A549 (cell line): ENCODE data around the gene NDUFV2. TPM values are rescaled to one million over a fixed set of nuclear protein-coding genes. Genes with fewer than 3 reads are reported as not detected.

Experiments used
- ATAC-seq, 2 experiments: fragments of 200-7000 bp in 1 of 2; fragments of >200 bp in 1 of 2; cut with Nextera tagmentation in 1 of 2; cut with Tn5 transposase in 1 of 2; 3 replicates each; pipeline versions ENCODE4 v1.8.0 to v1.9.1; 2018 to 2020; ENCODE audit warnings: mild to moderate bottlenecking in 1 of 2, moderate library complexity in 1 of 2
- CTCF ChIA-PET: fragments of 300-600 bp; sonication (Branson Sonifier 250); formaldehyde crosslinking; extraction: SDS; loops from one replicate; lab custom pipeline; 2021; ENCODE audit warnings: antibody characterized with exemption, inconsistent platforms; lab: Yijun Ruan, JAX
- POLR2A ChIA-PET: fragments of 350-600 bp; formaldehyde crosslinking; extraction: SDS; loops from one replicate; lab custom pipeline; 2021; ENCODE audit warnings: antibody characterized with exemption, inconsistent platforms; lab: Yijun Ruan, JAX
- DNase-seq, 2 experiments: peaks; one replicate each; pipeline versions ENCODE4 v3.0.0 to v3.0.0-alpha.2; 2011 to 2016; ENCODE audit warnings: low read depth in 1 of 2, low spot score in 1 of 2
- FAIRE-seq: peaks from 2 replicates; lab custom pipeline; 2011; peaks lifted over from hg19 to GRCh38; lab: Jason Lieb, UNC
- H3K27ac ChIP-seq, 2 experiments: fragments of >200 bp; sonication (Bioruptor Twin); formaldehyde crosslinking; 3 replicates each; pipeline ENCODE4 v1.5.1; 2016 to 2017
- H3K4me1 ChIP-seq: fragments of >200 bp; sonication (Bioruptor Twin); formaldehyde crosslinking; 3 replicates; pipeline ENCODE4 v1.6.1; 2016
- H3K4me2 ChIP-seq: fragments of >200 bp; sonication (Bioruptor Twin); formaldehyde crosslinking; 3 replicates; pipeline ENCODE4 v1.6.1; 2016
- H3K4me3 ChIP-seq: fragments of >200 bp; sonication (Bioruptor Twin); formaldehyde crosslinking; 3 replicates; pipeline ENCODE4 v1.5.1; 2016
- H3K9me3 ChIP-seq: fragments of >200 bp; sonication (Bioruptor Twin); formaldehyde crosslinking; 3 replicates; pipeline ENCODE4 v1.6.1; 2016
- ATOH8 ChIP-seq: fragments of 250-450 bp; sonication (Bioruptor Pico); IDR thresholded peaks from 2 replicates; pipeline ENCODE4 v1.5.0; 2020; ENCODE audit warnings: low read depth, mild to moderate bottlenecking, moderate library complexity
- CBX2 ChIP-seq: fragments of 200-600 bp; sonication (generic); IDR thresholded peaks from 2 replicates; pipeline ENCODE4 v1.6.1; 2016; ENCODE audit warnings: low read depth, mild to moderate bottlenecking, borderline replicate concordance
- ELK1 ChIP-seq: fragments of 150-350 bp; IDR thresholded peaks from 2 replicates; pipeline ENCODE4 v1.6.1; 2014; ENCODE audit warnings: low read depth, mild to moderate bottlenecking, low read length
- ESRRA ChIP-seq: fragments of 150-350 bp; IDR thresholded peaks from 2 replicates; pipeline ENCODE4 v1.6.1; 2014; ENCODE audit warnings: mild to moderate bottlenecking, low read length, borderline replicate concordance
- FOSL2 ChIP-seq, 2 experiments: fragments of 450-650 bp in 1 of 2; fragments of >200 bp in 1 of 2; sonication (Bioruptor Twin) in 1 of 2; formaldehyde crosslinking; IDR thresholded peaks; 2 replicates each; pipeline versions ENCODE4 v1.5.0 to v1.6.1; 2016 to 2020; ENCODE audit warnings: mild to moderate bottlenecking in 1 of 2, moderate library complexity in 1 of 2
- FOXS1 ChIP-seq: fragments of 250-450 bp; sonication (Bioruptor Pico); IDR thresholded peaks from 2 replicates; pipeline ENCODE4 v1.5.0; 2020; ENCODE audit warnings: mild to moderate bottlenecking, moderate library complexity
- HOXB13 ChIP-seq: fragments of 250-450 bp; sonication (Bioruptor Pico); IDR thresholded peaks from 2 replicates; pipeline ENCODE4 v1.5.0; 2020; ENCODE audit warnings: low read depth, mild to moderate bottlenecking, moderate library complexity
- JUN ChIP-seq, 2 experiments: fragments of >200 bp; sonication (Bioruptor Twin); formaldehyde crosslinking; IDR thresholded peaks; 2 replicates in 1 of 2; 3 replicates in 1 of 2; pipeline ENCODE4 v1.6.1; 2016 to 2017
- MAFK ChIP-seq: fragments of 450-650 bp; IDR thresholded peaks from 2 replicates; pipeline ENCODE4 v1.6.1; 2014; ENCODE audit not compliant: partially characterized antibody
- MYC ChIP-seq: IDR thresholded peaks from 2 replicates; pipeline ENCODE4 v1.6.1; 2012; ENCODE audit warnings: mild to moderate bottlenecking, inconsistent platforms, low read length, improper control_type of control experiment, borderline replicate concordance
- NFE2L2 ChIP-seq: fragments of 150-350 bp; conservative IDR thresholded peaks from 2 replicates; pipeline ENCODE4 v1.6.1; 2014; ENCODE audit warnings: low read length
- NR3C1 ChIP-seq: fragments of >200 bp; sonication (Bioruptor Twin); formaldehyde crosslinking; IDR thresholded peaks from 3 replicates; pipeline ENCODE4 v1.6.1; 2017
- PBX3 ChIP-seq: IDR thresholded peaks from 2 replicates; pipeline ENCODE4 v1.6.1; 2012
- PHF8 ChIP-seq: fragments of 200-600 bp; sonication (generic); IDR thresholded peaks from 2 replicates; pipeline ENCODE4 v1.6.1; 2016; ENCODE audit warnings: low read depth, mild to moderate bottlenecking, antibody characterized with exemption, moderate library complexity, borderline replicate concordance
- RAD21 ChIP-seq, 2 experiments: fragments of >200 bp in 1 of 2; sonication (Bioruptor Twin) in 1 of 2; formaldehyde crosslinking in 1 of 2; IDR thresholded peaks in 1 of 2; conservative IDR thresholded peaks in 1 of 2; 2 replicates in 1 of 2; 3 replicates in 1 of 2; pipeline ENCODE4 v1.6.1; 2012 to 2018; ENCODE audit warnings: inconsistent platforms in 1 of 2
- RFX5 ChIP-seq: fragments of 450-650 bp; IDR thresholded peaks from 2 replicates; pipeline ENCODE4 v1.7.1; 2014; ENCODE audit warnings: antibody characterized with exemption, mild to moderate bottlenecking, moderate library complexity
- TFCP2L1 ChIP-seq: fragments of 250-450 bp; sonication (Bioruptor Pico); IDR thresholded peaks from 2 replicates; pipeline ENCODE4 v1.5.0; 2021; ENCODE audit warnings: mild to moderate bottlenecking
- TP53 ChIP-seq: fragments of 250-450 bp; sonication (Bioruptor Pico); IDR thresholded peaks from 2 replicates; pipeline ENCODE4 v1.5.0; 2021; ENCODE audit warnings: mild to moderate bottlenecking, moderate library complexity
- USF2 ChIP-seq: fragments of 450-650 bp; IDR thresholded peaks from 2 replicates; pipeline ENCODE4 v1.6.1; 2014; ENCODE audit warnings: antibody characterized with exemption
- ZFP36 ChIP-seq: fragments of 450-650 bp; IDR thresholded peaks from 2 replicates; pipeline ENCODE4 v1.6.1; 2014; ENCODE audit warnings: borderline replicate concordance; ENCODE audit not compliant: partially characterized antibody
- ZNF302 ChIP-seq: fragments of 250-450 bp; sonication (Bioruptor Pico); IDR thresholded peaks from 2 replicates; pipeline ENCODE4 v1.9.0; 2021; ENCODE audit warnings: inconsistent platforms, mild to moderate bottlenecking, moderate library complexity
- ZSCAN20 ChIP-seq: fragments of 250-450 bp; sonication (Bioruptor Pico); IDR thresholded peaks from 2 replicates; pipeline ENCODE4 v1.8.0; 2022; ENCODE audit warnings: mild to moderate bottlenecking, moderate library complexity
- WGBS: methylation state at CpG from one replicate; pipeline ENCODE4 v1.1.6; 2017; ENCODE audit errors: missing lambda C conversion rate; 5-methylcytosine and 5-hydroxymethylcytosine counted together
- polyA plus RNA-seq, 4 experiments: library from polyadenylated mRNA; depleted of rRNA in 3 of 4; stranded (reverse); fragments of >200 nt; fragmentation: RNase III in 1 of 4; extraction: RNeasy Plus Mini Kit Qiagen cat#74134 plus additional on column Dnase treatment in 1 of 4; gene quantifications; 2 replicates in 3 of 4; 3 replicates in 1 of 4; pipeline ENCODE4 v1.2.3, GENCODE V29; 2011 to 2017

NDUFV2 gene
- polyA plus RNA-seq, 2 of the 4 experiments (the other 2 are of a cell fraction), result 115 to 180 TPM

GRCh38 chr18:9106094-9106493 is 3.6 kb downstream of the NDUFV2 start:
- 100% methylated on average over 1 of the region's 1 CpG for WGBS
- H3K4me3 ChIP-seq, result no peak overlapping the region
- H3K9me3 ChIP-seq, result no peaks in the 10 kb centered on the region
- H3K27ac ChIP-seq, result no peak overlapping the region
- no peak for TF ChIP-seq FOXS1 (CRISPR knock-in tag)
- no peak for ATAC-seq
- FAIRE-seq, result no peak
- CTCF ChIA-PET, result no interaction called here
- H3K4me2 ChIP-seq, result peak overlapping the region; percentile 75
- DNase-seq, result no peak
- POLR2A ChIA-PET, result no interaction called here
- peaks cover 52% of the 10 kb centered on the region for H3K4me1 ChIP-seq

GRCh38 chr18:9106800-9107584 is 4.5 kb downstream of the NDUFV2 start:
- ATAC-seq (no peak), DNase-seq (no peak), FAIRE-seq (no peak)
- WGBS, result 74% methylated on average over 4 of the region's 4 CpGs
- ChIA-PET POLR2A (no interaction called here), CTCF (no interaction called here)
- Histone ChIP-seq H3K9me3 (no peaks in the 10 kb centered on the region), H3K4me2 (peak overlapping the region; percentile 75; the same call in 2 of the 3 replicates), H3K4me3 (no peak overlapping the region), H3K27ac (no peak overlapping the region)
- peak; percentile 10 for TF ChIP-seq MAFK
- TF ChIP-seq RAD21 (conservative IDR thresholded peaks at IDR 0.05 in 1 of 2, IDR thresholded peaks at IDR 0.05 in 1 of 2), result no peak
- TF ChIP-seq, all 56 proteins: peak for 1
- peaks cover 47% of the 10 kb centered on the region for H3K4me1 ChIP-seq

- FAIRE-seq, result no peak
- H3K4me1 ChIP-seq, result peaks cover 47% of the 10 kb centered on the region
- H3K9me3 ChIP-seq, result no peaks in the 10 kb centered on the region
- H3K4me2 ChIP-seq, result no peak overlapping the region
- no peak for TF ChIP-seq ZSCAN20 (CRISPR knock-in tag)
- no peak for TF ChIP-seq TFCP2L1 (CRISPR knock-in tag)
- TF ChIP-seq CBX2, result no peak
- TF ChIP-seq RFX5, result no peak
- TF ChIP-seq NR3C1, result no peak
- TF ChIP-seq PBX3, result no peak
- no peak for TF ChIP-seq NFE2L2
- TF ChIP-seq ATOH8 (CRISPR knock-in tag), result no peak
- ChIA-PET POLR2A (interaction anchor here (0.6 kb wide), 1 partner anchor 8 kb away, joined by 4 read pairs; no protein-coding TSS in a partner anchor), CTCF (interaction anchor here (0.7 to 1.4 kb wide), 4 partner anchors 10 to 35 kb away, joined by 3 to 5 read pairs (median 4); no protein-coding TSS in a partner anchor)
- ATAC-seq, result no peak
- no peak overlapping the region for H3K27ac ChIP-seq
- no peak overlapping the region for H3K4me3 ChIP-seq
- 88% methylated on average over 2 of the region's 2 CpGs for WGBS
- DNase-seq, result no peak
These were observed 6.4 kb downstream of the NDUFV2 start for GRCh38 chr18:9108911-9109310.

GRCh38 chr18:9109523-9109922 is 7.0 kb downstream of the NDUFV2 start:
- Histone ChIP-seq H3K27ac (no peak overlapping the region), H3K4me2 (no peak overlapping the region), H3K4me3 (no peak overlapping the region), H3K4me1 (peaks cover 43% of the 10 kb centered on the region), H3K9me3 (no peaks in the 10 kb centered on the region)
- CTCF ChIA-PET, result interaction anchor here (0.6 to 1.4 kb wide), 6 partner anchors 9 to 408 kb away, joined by 3 to 5 read pairs (median 4); no protein-coding TSS in a partner anchor
- no peak for ATAC-seq
- TF ChIP-seq PHF8 (no peak), ESRRA (no peak), TP53 (CRISPR knock-in tag) (no peak), USF2 (no peak), MYC (no peak), HOXB13 (CRISPR knock-in tag) (no peak), ZNF302 (CRISPR knock-in tag) (no peak), MAFK (no peak), FOXS1 (CRISPR knock-in tag) (no peak), ZFP36 (no peak), FOSL2 (IDR thresholded peaks at IDR 0.05) (no peak), FOSL2 (CRISPR knock-in tag; IDR thresholded peaks at IDR 0.05) (no peak), ELK1 (no peak), JUN (IDR thresholded peaks at IDR 0.05) (no peak), ZSCAN20 (CRISPR knock-in tag) (no peak)
- no peak for FAIRE-seq
- DNase-seq, result no peak
- POLR2A ChIA-PET, result no interaction called here
- WGBS, result 87% methylated on average over 4 of the region's 4 CpGs
